NB4 (cell line): ENCODE data around the gene CAMKK1.

Experiments
- TF ChIP-seq, protein P1 (sequence below): IDR thresholded peaks from one replicate; pipeline ENCODE4 v1.5.1; 2012; ENCODE audit warnings: low read depth, low read length
- TF ChIP-seq, protein P2 (sequence below): IDR thresholded peaks from 2 replicates; pipeline ENCODE4 v1.6.1; 2011; ENCODE audit warnings: low read depth, low read length

DNA sequence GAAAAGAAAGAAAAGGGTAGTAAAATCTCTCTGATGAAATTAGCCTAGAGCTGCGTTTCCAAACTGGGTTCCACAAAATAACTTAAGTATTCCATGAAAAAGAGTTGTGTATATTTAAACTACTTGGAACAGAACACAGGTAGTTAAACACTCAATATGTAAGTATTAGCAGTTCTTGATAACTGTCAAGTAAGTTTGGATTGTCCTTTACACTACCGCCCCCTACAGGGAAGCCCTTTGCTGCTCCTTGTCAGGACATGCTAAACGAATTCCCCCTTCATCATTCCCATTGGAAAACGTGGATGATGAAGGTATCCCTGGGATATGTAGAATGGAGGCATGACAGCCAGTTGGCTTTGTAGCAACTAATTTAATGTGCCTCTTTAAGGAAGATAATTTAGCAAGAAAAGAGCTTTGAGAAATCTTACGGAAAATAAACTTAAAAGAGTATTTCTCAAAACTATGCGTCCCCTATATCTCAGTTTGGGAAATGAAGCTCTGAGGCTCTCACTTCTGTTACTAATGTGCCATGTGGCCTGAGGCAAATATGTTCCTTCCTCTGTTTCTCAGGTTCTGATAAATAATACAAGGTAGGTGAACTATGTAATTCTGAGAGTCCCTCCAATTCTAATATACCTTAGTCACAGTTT, 65.6 kb downstream of the CAMKK1 start:
- TF ChIP-seq, protein P1, sequence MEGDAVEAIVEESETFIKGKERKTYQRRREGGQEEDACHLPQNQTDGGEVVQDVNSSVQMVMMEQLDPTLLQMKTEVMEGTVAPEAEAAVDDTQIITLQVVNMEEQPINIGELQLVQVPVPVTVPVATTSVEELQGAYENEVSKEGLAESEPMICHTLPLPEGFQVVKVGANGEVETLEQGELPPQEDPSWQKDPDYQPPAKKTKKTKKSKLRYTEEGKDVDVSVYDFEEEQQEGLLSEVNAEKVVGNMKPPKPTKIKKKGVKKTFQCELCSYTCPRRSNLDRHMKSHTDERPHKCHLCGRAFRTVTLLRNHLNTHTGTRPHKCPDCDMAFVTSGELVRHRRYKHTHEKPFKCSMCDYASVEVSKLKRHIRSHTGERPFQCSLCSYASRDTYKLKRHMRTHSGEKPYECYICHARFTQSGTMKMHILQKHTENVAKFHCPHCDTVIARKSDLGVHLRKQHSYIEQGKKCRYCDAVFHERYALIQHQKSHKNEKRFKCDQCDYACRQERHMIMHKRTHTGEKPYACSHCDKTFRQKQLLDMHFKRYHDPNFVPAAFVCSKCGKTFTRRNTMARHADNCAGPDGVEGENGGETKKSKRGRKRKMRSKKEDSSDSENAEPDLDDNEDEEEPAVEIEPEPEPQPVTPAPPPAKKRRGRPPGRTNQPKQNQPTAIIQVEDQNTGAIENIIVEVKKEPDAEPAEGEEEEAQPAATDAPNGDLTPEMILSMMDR: peak; percentile 67
- TF ChIP-seq, protein P2, sequence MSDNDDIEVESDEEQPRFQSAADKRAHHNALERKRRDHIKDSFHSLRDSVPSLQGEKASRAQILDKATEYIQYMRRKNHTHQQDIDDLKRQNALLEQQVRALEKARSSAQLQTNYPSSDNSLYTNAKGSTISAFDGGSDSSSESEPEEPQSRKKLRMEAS: no peak
